Ecto neural progenitor cell (in vitro differentiated cells): ENCODE results near the gene RGCC.
"Not testable (repeated sequence)": the region's sequence is repeated elsewhere in the genome, so short reads cannot be mapped to it uniquely, and the experiment has no call there.

Source experiments
- DNase-seq: peaks from one replicate; pipeline ENCODE4 v3.0.0-alpha.2; 2018; ENCODE audit warnings: low spot score

The RGCC gene

DNA sequence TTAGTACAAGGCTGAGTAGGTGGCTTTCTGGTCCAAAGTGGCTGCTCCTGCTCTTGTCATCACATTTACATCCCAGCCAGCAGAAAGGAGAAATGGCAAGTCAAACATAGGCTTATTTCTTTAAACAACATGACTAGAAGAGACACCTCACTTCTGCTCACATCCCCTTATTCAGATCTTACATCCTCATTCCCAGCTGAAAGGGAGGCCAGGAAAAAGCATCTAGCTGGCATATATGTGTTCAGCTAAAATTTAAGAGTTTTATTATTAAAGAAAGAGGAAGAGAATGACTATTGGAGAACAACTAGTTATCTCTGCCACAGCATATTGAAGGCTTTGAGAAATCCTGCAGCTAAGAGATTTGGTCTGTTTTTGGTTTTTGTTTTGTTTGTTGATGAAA is 34.1 kb downstream of the RGCC start:
- DNase-seq: no peak

DNA sequence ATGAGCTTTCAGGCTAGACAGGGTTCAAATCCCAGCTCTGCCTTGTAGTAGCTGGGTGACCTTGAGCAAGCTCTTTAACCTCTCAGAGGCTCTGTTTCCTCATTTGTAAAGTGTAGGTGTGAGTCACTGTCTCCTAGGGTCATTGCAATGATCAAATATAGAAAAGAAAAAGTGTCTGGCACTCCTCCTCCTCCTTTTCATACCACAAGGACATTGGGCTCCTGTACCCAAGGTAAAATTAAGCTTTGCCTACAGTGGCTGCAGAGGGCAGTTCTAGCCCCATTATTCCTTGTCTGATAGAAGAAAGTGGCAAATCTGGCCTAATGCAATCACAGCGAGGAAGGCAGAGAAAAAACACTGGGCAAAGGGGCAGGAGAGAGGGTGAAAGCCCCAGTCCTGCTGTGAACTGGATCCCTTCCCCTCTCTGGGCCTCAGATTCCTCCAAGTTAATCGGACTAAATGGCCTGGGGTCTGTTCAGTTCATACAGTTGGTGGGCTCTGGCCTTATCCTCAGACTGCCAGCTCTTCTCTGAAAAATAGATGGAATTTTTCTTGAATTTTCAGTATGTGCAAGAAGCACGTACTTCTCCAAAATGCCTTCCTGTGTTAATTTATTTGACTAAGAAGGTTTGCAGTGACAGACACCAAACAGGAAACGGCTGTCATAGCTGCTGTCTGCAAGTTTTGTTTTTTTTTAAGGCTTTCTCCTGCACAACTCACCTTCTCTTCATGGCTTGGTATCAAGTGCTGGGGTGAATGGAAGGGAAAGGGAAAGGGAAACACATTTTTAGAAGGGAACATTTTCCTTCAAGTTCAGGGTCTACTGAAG is 35.3 kb downstream of the RGCC start:
- no peak for DNase-seq

DNA sequence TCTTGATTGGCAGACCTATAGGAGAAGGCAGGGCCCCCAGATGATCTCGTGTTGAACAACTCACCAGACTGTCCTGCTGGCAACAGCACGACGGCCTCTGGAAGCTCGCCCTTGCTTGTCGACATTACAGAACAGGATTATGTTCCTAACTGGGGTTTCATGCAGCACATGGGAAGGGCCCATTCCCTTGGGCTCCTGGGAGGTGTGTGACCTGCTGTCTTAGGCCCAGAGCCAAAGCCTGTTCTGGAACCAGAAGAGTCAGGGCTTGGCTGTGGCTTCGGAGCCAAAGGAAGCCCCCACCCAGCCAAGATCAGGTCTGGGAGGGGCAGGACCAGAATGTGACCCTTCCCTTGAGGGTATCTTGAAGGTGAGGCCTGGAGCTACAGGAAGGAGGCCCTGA is 36.9 kb downstream of the RGCC start:
- DNase-seq: no peak

DNA sequence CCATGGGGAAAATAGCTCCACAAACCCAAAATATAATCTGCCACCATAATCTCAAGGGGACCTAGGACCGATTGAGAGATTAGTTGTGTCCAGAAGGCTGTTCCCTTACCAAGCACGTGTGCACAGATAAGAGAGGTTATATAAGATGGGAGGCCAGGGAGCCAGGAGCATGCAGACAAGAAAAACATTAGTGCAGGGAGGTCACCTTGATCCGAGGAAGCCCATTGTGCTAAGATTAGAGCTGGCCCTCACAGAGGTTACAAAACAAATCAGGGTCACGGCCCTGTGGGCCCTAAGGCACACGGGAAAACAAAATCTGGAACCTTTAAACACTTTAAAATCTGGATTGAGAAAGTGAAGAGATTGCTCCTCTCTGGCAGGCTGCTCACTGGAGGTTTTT is 37.7 kb downstream of the RGCC start:
- no peak for DNase-seq

DNA sequence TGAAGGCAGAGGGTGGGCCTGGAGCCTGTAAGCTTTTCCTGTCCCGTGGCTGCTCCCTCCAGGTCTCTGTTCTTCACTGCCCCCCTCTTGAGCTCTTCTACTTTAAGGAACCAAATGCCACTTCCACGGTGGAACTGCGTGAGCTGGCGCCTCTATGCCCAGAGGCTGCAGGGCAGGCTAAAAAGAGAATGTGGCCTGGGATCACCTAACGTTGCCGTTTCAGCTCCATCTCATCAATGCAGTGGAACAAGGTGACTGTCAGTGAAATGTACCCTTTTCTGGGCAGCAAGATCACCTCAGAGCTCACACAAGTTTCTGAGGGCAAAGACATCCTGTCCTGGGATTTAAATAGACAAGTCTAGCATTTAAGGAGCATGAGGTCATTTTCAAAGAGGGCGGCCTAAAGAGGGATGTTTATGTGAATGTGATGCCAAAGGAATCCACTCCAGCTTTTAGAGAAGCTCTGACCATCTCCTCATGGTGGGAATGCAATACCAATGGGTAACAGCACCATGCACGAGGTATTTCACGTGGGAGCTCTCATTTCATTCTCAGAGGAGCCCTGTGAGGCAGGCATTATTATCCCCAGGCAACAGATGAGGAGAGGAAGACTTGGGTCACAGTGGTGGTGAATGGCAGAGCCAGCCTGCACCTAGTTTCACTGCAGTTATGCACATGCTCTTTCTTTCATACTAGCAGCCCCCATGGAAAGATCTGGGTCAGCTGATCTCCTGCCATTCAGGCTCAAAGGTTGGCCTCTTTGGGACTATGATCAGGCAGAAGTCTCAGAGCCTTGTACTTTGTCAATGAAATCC is 39.3 kb downstream of the RGCC start:
- DNase-seq: no peak

DNA sequence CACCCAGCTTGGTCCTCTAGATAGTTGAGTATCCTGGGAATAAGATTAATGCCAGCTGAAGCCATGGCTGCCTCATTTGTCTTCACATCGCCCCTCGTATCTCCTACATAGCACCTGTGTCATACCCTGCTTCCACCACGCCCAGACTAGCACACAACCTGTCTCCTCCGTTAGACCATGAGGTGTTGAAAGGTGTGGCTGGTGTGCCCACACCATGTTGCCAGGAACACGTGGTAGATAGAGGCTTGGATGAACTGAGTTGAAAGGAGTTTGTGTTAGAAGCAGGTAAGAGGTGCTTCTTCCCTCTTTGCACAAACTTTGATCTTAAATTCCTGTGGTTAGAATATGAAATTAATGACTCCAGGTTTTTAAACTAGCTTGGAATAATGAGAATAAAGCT is 40.1 kb downstream of the RGCC start:
- DNase-seq: no peak

DNA sequence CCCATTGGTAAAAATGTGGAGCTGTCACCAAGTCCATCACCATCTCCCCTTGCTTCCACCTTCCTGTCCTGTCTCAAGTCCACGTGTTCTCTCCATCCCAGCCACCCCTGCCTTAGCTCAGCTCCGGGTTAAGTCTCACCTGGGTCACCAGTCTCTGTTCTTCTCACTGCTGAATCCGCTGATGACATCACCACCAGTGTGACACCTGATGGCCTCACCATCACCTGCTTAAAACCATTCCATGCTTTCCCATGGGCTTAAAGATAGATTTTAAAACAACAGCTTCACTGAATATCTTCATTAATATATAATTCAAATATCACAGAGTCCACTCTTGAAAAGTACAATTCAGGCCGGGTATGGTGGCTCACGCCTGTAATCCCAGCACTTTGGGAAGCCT is 42.1 kb downstream of the RGCC start:
- no peak for DNase-seq

DNA sequence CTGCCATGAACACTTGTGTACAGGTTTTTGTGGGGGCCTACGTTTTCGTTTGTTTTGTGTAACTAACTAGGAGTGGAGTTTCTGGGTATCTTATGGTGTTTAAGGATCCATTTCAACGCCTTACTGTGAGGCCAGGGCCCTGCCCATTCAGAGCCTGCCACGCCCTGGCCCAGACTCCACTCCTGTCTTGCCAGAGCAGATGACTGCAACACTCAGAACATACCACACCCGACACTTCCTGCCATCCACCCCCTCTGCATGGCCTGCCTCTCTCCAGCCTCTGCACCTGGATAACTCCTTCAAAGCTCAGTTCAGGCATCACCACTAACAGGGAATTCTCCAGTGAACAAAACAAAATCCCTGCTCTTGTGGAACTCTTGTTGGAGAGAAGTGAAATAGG is 43.2 kb downstream of the RGCC start:
- no peak for DNase-seq

DNA sequence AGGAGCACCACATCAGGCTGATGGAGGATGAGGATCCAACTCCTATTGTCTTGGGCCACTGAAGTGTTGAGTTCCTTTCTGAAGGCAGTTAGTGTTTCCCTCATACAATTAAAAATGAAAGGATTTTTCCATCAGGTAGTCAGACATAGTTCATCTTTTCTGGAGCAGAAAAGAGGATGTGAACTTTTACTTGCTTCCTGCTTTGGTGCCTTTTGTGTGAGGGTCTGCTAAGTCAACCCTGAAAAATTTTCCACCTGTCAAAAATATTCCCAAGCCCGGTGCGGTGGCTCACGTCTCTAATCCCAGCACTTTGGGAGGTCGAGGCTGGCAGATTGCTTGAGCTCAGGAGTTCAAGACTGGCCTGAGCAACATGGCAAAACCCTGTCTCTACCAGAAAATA is 43.9 kb downstream of the RGCC start:
- DNase-seq: no peak

DNA sequence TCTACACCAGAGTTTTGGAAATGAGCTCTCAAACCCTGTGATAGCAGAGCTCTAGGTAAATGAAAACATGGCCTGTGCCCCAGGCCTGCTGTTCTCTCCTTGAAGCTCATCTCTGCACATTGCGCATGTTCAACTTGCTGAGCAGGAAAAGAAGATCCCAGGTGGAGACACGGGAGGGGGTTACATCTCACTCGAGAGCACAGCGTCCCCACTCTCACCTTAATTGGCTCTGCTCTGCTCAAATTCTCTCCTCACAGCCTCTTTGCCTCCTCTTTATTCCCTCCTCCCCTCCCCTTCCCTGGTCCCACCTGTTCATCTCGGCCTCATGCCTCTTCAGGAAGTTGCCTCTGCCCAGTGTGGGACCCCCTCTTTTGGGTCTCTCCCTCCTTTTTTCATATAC is 44.7 kb downstream of the RGCC start:
- DNase-seq: no peak

DNA sequence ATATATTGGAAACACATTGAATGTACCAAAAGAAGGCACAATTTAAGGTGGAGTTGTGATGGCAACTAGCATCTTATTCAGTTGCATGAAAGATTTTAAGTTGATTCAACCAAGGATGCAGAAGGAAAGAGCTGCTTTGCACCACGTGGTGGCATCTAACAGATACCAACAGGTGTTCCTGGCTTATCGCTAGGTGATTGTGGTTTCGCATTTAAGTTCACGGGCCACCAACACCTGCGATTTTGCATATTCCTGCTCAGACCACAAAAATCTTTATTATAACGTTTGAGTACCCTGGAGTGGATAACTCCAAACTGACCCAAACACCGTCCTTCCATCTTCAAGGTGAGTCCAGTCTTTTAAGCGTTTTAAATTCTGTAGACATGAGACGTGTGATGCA is 45.3 kb downstream of the RGCC start:
- DNase-seq: no peak

DNA sequence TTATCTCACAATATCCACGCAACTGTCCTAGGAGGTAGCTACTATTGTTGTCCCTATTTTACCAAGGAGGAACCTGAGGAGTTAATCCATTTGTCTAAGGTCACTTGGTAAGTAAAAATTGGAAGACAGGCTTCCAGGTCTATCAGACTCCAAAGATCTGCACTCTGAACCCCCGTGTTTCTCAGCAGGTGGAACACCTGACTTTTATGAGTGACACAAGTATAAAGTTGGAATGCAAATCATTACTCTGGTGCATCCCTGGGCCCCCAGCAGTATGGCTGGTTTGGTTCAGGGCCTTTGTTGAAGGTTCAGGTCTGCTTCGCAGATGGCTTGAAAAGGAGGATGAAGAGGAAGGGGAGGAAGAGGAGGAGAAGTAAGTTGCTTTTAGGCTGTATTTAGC is 46.0 kb downstream of the RGCC start:
- DNase-seq: no peak

DNA sequence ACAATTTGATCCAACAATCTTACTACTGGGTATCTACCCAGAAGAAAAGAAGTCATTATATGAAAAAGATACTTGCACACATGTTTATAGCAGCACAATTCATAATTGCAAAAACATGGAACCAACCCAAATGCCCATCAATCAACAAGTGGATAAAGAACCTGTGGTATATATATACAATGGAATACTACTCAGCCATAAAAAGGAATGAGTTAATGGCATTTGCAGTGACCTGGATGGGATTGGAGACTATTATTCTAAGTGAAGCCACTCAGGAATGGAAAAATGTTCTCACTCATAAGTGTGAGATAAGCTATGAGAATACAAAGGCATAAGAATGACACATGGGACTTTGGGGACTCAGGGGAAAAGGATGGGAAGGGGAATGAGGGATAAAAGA is 47.3 kb downstream of the RGCC start:
- DNase-seq: not testable (repeated sequence)

DNA sequence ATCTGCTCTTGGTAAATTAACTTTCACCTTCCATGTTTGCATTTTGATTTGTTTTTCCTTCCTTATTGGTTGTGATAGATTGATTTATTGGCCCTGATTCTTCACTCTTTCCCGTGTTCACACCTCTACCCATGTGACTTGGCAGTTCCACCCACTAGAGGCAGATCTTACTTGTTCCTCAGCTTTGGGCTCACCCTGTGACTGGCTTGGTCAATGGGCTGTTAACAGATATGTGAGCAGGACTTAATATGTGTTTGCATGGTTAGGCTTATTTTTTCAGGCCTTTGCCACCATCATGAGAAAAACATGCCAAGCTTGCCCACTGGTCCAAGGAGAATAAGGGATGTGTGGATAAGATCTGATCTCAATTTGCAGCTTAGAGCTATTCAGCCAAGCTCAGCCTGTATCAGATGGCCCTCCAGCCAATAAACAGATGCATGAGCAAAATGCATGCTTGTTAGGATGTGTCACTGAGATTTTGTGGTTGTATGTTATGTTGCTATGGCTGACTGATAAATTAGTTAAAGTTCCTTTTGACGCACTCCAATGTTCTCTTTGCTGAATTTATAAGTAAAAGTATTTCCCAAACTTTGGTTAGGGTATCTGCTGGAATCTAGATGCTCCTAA is 48.0 kb downstream of the RGCC start:
- no peak for DNase-seq

DNA sequence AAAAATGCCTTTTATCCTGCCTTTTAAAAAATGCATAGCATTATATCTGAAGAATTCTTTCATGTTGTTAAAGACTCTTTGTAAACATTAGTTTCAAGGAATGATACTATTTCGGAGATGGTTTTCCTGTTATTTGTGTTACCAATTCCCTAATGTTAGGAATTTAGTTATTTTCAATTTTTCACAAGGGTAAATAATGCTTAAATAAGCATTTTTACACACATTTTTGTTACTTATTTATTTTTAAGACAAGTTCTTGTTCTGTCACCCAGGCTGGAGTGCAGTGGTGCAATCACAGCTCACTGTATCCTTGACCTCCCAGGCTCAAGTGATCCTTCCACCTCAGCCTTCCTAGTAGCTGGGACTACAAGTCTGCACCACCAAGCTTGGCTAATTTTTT is 49.0 kb downstream of the RGCC start:
- DNase-seq: no peak

DNA sequence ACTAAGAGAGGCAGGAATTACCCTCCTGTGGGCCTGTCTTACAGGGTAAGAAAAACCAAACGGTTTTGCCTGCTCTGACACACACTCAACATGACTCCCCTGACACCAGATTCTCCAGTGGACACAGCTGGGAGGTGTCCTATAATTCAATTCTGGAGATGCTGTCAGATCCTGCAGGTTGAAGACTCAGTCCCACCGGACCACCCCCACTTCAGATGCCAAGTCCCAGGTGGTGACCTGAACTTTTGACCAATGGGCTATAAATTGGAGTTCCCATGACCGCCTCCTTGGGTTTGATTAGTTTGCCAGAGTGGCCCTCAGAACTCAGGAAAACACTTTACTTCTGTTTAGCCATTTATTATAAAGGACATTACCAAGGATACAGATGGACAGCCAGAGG is 52.6 kb downstream of the RGCC start:
- no peak for DNase-seq

DNA sequence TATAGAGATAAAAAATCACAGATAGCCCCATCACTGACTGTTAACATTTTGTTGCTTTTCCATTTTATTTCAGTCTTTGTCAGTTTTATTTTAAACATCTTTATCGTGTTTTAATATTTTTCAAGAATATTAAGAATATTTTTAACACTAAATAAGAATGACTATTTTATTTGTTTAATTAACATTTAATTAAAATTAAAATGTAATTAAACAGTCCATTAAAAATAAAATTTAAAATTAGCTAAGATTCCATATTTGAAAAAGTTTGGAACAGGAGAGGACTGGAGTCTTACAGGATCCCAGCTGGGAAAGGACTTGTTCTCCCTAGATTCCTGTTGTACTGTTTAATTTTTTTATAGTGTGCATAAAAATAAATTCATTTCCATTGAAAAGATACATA is 54.5 kb downstream of the RGCC start:
- no peak for DNase-seq

DNA sequence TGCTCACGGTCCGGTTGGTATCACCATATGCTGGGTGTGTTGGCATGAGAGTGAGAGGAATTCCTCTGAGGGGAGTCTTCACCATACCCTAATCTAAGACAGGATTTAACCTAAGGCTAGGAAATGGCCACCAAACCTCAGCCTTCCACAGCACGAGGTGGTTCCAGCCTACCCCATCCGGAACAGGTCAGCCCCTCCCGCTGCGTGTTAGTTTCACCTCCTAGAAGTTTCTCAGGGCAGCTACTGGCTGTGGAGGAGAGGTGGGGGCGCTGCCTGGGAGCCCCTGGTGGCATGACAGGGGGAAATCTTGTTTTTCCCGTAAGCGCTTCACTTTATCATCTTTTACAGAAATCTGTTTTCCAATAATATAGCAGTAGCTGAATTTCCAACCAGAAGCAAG is 55.1 kb downstream of the RGCC start:
- no peak for DNase-seq

DNA sequence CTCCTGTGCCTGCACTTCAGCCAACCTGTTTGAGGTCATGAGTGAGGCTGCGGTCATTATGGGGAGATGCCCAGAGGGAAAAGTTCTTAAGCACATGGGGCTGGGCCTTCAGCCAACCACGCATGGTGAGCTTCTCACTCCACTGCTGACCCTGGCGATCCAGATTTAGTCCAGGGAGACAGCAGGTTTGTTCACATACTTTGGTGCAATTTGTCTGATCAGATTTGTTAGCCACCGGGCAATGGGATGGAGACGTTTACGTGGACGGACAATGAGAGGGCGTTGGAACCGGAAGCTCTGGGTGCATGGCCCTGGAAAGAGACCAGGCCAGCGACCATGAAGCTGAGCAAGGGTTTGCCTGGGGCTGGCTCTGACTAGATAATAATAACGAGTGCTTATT is 56.2 kb downstream of the RGCC start:
- no peak for DNase-seq

DNA sequence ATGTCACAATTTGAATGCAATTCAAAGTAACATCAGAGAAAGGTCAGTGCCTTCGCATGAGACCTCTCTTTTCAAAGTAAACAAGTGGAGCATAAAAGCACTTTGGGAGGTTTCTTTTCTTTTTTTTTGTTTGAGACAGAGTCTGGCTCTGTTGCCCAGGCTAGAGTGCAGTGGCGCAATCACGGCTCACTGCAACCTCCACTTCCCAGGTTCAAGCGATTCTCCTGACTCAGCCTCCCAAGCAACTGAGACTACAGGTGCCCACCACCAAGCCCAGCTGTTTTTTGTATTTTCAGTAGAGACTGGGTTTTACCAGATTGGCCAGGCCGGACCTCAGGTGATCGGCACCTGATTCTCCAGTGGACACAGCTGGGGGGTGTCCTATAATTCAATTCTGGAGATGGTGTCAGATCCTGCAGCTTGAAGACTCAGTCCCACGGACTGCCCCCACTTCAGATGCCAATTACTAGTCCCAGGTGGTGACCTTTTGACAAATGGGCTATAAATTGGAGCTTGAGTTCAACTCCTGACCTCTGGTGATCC is 57.6 kb downstream of the RGCC start:
- DNase-seq: no peak

DNA sequence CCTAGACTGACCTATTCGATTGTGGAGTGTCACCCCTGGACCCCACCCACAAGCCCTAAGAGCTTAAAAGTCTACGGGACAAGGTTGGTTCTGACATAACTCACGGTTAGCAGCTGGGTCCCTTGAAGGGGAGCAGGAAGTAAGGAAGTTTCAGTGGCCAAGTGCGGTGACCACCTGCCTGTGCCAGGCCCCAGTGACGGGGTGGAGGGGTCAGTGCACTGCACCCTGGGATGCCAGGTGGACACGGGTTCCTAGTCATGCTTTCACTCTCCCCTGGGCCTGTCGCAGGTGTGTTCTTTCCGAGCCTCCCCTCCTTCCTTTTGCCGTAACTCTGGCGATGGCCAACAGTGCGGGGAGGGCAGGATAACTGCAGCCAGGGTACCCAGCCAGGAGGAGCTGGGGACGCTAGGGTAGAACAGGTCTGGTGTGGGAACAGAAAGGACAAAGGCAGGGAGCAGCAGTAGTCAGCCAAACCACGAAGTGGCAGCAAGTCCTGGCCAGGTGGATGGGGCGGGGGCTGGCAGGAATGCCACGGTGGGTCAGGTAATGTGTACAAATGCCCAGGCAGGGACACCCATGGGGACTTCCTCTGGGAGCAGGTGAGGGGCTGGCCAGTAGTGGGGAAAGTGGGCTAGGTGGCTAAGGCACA is 58.3 kb downstream of the RGCC start:
- DNase-seq: no peak

DNA sequence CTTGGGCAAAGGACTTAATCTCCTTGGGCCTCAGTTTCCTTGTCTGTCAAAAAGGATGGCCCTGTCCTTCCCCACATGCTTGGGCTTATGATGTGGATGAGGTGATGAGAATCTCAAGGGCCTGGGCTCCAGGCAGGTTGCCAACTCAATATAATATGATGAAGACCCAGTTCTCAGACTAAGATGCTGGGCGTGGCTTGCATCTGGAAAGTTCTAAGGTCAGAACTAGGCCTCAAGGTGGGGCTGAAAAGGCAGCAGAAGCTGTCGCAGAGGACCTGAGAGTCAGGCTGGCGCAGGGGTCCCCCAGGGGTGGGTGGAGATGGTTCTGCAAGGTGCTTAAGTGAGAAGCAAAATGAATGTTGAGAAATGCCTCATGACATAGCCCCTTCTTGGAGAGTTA is 58.8 kb downstream of the RGCC start:
- no peak for DNase-seq
